HG03378 (cell line): ENCODE data around the gene LGALS9B.
A peak's percentile ranks its signal among the peaks of the same experiment; 100 is the strongest.
"Not testable (repeated sequence)": the region's sequence is repeated elsewhere in the genome, so short reads cannot be mapped to it uniquely, and the experiment has no call there.

Experiments
- ATAC-seq: cut with Tn5 transposase; IDR thresholded peaks from one replicate; pipeline ENCODE4 v1.9.1; 2021; ENCODE audit warnings: mild to moderate bottlenecking, moderate library complexity; ENCODE audit not compliant: unreplicated experiment

The LGALS9B gene

DNA sequence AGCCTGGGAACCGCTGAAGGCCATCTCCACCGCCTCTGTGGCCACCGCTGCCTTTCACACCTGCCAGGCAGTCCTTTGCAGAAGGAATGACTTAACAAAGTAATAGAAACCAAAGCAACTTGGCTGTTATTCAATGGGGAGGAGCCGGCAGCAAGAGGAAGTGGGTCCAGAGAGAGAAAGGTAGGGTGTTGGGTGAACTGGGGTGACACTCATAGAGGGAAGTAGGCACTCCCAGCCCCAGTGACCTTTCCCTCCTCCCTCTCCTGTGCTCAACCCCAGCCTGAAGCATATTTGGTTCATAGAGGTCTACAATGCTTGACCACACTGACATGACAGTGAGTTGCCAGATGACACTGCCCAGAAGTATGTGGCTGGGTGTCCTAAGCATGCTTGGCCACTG, at the start of gene LGALS9B:
LGALS9B (minus strand) TSS at position 93 of the 400 bp plus-strand sequence; CDS start at position 24, 69 bp downstream.
- ATAC-seq: peak; percentile 75

DNA sequence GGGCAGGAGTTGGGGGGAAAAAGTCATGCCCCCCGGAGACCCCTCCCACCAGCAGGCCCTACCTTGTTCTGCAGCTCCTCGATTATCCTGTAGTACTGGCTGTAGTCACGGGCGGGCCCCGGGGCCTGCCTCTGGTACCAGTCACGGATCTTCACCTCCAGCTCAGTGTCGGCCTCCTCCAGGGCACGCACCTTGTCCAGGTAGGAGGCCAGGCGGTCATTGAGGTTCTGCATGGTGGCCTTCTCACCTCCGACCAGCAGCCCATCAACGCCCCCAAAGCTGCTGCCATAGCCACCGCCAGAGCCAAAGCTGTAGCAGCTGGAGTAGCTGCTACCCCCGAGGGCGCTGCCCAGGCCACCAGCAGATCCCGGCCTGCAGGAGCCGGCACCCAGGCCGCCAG, 49.6 kb upstream of the LGALS9B start:
- ATAC-seq: not testable (repeated sequence)

DNA sequence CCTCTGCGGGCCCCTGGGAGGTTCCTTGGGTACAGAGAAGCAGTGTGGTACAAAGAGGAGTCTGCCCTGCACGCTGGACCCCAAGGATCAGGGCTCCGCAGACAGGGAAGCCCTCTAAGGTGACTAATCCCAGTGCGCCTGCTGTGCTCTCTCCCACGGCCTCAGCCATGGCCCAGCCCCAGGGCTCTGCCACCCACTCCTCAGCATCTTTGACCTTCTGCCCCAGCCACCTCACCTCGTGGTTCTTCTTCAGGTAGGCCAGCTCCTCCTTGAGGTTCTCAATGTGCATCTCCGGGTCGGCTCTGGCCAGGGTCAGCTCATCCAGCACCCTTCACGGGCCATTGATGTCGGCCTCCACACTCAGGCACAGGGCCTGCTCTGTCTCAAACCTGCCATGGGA, 47.8 kb upstream of the LGALS9B start:
- not testable (repeated sequence) for ATAC-seq

DNA sequence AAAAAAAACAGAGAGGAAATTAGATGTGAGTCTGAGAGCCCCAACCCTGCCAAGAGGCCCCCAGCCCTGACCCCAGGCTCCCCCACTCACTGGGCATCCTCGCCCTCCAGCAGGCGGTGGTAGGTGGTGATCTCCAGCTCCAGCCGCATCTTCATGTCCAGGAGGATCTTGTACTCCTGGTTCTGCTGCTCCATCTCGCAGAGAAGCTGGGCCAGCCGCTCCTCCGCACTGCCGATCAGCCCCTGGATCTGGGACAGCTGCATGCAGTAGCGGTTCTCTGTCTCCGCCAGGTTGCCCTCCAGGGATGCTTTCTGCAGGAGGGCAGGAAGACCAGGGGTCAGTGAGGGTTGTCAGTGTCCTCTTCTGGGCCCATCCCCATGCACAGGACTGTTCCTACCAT, 46.2 kb upstream of the LGALS9B start:
- ATAC-seq: not testable (repeated sequence)

DNA sequence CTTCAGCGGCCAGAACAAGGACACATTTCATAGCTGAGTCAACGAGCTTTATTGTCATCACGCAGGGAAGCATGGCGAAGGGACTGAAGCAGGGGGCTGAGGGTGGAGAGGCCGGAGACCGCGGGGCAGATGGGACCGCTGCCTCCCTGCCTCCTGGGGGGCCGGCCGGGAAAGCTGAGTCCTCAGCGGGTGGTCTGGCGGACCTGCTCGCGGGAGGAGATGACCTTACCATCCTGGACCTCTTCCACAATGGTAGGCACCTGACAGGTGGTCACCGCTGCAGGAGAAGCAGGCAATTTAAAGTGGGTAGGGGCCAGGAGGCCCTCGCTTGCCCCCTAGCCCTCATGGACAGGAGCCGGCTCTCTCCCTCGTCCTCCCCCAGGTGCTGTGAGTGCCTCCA, 45.0 kb upstream of the LGALS9B start:
- ATAC-seq: not testable (repeated sequence)

DNA sequence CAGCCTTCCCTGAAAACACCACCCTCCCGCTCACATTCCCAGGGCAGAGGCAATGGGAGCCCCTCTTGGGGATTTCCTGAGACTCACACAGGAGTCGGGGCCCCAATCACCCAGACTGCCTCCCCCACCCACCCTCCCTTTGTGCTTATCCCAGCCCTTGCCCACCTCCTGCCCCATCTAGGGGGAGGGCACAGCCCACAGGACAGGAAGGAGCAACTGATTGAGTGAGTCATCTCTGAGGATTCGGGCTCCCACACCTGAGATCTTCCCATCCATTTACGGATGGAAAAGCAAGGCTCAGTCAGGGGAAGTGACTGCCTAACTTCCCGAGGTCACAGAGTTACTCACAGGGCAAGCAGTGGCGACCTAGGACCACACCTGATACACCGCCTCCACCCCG, 44.4 kb upstream of the LGALS9B start:
- ATAC-seq: not testable (repeated sequence)

DNA sequence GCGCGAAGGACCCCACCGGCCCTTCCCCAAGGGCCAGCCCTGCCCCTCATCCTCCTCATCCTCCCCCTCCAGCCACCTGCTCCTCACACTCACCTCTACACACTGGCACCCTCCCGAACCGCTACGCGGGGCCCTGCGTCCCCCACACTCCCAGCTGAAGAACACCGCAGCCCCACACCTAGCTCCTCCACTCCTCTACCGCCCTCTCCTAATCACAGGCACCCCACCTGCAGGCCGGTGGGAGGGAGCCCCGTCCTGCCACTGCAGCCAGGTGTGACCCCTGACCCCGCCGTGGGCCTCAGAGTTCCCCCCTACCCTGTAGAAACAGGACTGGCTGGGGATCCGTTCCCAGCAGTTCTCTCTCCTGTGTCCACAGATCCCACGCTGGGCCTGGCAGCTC, 38.0 kb upstream of the LGALS9B start:
- not testable (repeated sequence) for ATAC-seq

DNA sequence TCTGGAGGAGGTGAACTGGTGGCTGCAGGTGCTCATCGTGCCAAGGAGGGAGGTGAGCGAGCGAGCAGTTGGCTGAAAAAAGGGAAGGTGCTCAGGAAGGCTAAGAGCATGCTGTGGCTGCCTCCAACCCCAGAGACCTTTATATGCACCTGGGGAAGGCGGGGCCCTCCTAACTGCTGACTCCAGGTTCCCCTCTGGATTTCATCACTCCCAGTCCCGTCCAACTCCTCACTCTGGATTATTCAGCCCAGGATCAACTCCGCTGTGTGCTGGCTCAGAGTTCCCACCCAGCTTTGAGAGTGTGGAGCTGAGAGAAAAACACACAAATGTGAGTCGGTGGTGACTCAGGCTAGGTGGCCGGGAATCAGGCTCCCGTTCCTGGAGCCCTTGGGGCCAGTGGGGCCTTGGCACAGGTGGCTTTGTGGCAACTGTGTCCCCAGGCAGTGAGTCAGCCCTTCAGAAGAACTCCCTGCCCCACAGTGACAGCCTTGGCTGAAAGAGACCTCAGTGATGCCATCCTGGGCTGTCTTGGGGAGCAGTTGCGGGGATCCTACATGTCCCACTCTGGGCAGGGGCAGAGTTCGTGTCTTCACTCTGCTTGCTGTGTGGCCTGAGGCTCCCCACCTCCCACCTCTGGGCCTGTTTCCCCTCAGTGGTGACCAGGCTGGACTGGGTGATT, 37.2 kb upstream of the LGALS9B start:
- ATAC-seq: not testable (repeated sequence)

DNA sequence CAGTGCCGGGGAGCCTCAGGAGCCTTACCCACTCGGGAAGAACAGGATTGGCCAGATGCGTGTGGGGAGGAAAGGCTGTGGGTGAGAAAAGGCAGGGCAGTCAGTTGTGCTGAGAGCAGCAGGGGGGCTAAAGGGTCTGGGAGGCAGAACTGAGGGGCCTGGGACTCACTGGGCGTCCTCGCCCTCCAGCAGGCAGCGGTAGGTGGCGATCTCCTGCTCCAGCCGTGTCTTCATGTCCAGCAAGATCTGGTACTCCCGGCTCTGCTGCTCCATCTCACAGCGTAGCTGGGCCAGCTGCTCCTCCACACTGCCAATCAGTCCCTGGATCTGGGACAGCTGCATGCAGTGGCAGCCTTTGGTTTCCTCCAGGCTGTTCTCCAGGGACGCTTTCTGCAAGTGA, 34.6 kb upstream of the LGALS9B start:
- ATAC-seq: not testable (repeated sequence)

DNA sequence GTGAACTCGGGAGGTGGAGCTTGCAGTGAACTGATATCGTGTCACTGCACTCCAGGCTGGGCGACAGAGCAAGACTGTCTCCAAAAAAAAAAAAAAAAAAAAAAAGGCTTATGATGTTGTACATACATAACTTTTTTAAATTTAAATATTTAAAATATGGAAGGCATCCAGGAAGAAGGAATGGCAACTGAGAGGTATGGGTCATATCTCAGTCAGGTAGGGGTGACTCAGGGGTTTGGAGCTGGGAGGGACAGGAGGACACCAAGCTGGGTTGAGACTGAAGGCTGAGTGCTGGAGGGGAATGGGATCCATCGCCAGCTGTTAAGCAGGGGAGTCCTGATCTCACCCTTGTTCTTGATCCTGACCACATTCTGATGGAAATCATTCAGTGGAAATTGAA, 33.0 kb upstream of the LGALS9B start:
- ATAC-seq: not testable (repeated sequence)

DNA sequence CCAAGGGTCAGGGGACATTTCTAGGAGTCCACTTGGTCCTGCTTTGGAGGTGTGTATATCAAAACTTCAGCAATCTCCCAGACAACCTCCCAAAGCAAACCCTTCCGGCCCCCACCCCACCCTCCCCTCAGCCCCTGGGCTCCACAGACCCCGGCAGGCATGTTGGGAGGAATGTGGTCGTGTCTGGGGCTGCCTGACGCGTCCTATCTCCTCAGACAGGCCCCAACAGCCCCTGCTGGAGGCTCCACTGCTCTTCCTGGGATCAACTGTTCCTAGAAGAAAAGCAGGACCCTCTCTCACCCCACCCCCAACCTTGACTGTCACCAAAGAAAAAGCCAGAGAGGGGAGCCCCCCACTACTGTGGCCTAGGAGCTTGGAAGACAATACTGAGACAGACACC, 28.1 kb upstream of the LGALS9B start:
- not testable (repeated sequence) for ATAC-seq

DNA sequence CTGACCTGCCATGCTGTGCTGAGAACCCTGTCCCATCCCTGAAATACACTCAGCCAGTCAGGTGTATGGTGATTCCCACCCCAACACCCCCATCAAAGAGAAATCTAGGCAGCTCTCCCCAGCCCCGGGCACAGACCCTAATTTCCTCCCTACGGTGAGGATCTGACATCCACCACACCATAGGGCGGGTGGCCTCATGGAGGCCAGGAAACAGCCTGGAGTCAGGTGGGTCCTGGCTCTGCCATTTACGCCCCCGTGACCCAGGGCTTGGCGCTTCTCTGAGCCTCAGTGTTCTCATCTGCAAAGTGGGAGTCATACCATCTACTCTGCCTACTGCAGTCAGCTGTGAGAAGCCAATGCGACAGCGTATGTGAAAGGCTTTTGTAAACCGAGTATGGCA, 27.4 kb upstream of the LGALS9B start:
- ATAC-seq: not testable (repeated sequence)

DNA sequence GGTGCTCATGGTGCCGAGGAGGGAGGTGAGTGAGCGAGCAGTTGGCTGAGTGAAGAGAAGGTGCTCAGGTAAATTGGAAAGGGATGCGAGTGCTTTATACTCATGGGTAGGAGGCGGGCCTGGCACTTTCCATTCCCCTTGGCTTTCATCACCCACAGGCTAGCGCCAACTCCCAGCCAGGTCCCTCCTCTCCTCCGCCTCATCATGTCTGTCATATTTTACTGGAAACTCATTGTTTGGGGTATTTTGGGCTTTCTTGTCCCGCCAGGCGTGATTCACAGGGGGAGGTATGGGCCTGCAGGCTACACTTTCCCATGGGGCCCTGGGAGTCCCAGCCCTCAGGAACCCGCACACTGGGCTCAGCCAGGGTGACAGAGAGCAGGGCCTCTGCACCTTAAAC, 26.8 kb upstream of the LGALS9B start:
- not testable (repeated sequence) for ATAC-seq

DNA sequence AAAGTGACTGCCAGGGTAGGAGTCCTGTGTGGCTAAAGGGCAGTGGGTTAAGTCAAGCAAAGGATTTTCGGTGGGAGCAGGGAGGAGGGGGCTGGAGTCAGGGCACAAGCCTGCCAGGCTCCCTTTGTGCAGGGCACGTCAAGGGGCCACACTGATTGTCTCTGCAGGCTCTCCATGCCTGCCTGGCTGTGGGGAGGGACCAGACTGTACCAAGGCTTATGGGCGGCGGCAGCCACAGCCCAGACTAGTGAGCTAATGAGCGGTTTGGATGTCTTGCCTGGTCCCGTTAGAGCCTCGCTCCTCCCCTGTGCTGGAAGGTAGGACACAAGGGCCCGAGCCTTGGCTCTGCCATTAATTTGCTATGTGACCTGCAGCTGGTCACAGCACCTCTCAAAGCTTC, 25.6 kb upstream of the LGALS9B start:
- not testable (repeated sequence) for ATAC-seq

DNA sequence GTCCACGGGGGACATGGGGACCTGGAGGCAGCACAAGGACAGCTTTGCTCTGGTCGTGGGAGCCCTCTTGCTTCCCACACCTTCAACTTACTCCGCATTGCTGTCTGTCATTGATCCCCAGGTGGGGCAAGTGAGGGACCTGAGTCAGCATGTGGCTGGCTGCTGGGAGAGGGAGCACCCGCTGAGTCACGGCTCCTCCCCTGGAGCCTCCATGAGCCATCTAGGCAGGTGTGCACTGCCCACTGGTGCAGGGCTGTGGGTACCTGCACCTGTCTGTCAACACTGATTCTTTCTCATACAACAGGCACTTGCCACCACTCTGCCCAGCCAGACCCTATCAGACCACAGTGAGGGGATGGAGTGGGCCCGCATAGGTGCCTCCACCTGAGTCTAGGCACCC, 24.8 kb upstream of the LGALS9B start:
- not testable (repeated sequence) for ATAC-seq

DNA sequence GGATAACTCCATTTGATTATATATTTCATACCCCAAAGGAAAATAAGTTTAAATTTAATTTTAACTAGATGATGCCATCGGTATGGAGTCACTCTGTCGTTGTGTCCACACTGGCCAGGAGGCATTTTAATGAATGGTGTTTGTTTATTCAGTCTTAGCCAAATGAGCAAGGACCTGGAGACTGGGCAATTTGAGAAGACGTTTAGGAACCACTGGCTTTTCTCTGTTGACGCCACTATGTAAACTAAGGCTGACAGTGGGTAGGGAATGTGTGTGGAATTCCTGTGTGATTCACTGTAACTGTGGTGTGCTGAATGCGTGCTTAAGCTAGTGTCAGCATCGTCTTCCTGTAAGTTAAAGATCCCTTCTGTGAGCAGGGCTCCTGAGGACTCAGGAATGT, 17.6 kb upstream of the LGALS9B start:
- not testable (repeated sequence) for ATAC-seq

DNA sequence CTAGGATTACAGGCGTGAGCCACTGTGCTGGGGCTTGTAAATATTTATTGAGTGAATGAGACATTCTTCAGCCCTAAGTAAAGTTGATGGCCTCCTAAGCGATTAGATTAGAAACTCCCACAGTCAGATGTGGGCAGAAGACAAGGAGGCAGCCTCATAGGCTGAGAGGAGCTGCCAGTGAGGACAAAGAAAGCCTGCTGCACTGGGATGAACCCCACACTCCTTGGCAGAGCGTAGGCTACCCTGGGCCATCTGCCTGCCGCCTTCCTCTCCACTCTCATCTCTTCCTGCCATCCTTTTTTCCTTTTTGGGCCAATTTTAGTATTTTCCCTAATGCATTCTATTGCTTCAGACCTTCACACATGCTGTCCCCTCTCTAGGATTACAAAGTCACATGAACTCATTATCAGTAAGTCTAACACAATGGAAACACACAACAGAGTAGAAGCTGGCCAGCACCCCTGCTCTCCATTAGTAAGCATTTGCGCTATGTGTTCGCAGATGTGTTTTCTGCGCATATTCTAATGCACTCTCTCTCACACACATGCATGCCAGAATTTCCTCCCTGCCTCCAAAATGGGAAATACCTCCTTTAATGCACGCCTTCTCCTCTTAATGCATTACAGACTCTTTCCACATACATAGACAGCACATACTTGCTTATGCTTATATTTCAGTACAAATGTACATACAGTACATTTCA, 12.7 kb upstream of the LGALS9B start:
- not testable (repeated sequence) for ATAC-seq

DNA sequence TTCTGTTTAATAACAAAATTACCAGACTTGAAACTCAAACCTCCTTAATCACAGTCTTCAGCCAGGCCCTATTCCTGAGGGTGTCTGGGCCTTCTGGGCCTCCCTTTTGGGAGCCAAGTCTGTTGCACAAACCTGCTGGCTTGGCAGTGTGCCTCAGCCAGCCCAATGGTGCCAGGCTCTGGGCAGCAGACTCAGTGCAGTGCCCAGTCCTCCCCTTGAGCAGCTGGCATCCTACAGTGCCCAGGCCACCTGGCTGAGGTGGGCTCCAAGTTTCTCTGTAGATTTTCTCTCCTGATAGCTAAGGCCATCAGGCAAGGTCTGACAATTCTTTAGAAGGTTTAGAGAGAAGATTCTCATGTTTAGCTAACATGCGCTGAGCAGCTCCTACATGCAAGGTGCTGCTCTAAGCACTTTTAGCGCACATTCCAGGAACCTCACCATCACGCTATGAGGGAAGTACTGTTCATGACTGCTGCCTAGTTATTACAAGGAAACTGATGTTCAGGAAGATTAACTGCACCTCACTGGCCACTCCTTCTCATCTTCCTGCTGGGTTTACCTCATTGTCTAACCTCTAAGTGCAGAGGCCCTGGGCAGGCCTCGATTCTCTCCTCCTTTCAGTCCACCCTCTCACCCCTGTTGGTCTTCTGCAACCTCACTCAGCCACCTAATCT, 10.2 kb upstream of the LGALS9B start:
- not testable (repeated sequence) for ATAC-seq

DNA sequence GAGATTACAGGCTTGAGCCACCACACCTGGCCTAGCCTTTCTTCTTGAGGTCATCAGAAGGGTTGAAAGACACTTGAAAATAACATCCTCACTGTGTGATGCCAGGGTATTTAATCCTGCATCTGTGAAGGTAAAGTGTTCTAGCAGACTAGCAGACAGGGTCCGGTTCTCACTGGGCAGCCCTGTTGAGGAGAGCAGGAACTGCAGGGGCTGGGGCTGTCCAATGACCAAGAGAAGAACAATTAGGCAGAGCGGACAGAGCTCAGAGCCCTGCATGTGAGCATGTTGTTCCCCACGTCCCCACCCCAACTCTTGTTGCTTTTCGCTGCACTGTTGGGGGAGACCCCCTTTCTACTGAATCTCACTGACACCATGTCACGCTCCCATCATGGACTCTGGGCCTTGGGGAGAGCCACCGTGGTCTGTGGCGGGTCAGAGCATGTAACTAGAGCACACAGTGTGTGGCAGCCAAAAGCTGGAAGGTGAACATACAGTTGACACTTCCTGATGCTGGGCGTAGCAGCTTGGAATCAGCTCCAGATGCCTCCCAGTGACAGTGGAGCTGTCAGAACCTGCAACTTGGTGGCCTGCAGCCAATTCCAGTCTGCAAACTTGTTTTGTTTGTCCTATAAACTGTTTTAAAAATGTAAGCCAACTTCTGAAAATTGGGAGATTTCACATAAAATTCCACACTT, 7.9 kb upstream of the LGALS9B start:
- not testable (repeated sequence) for ATAC-seq

DNA sequence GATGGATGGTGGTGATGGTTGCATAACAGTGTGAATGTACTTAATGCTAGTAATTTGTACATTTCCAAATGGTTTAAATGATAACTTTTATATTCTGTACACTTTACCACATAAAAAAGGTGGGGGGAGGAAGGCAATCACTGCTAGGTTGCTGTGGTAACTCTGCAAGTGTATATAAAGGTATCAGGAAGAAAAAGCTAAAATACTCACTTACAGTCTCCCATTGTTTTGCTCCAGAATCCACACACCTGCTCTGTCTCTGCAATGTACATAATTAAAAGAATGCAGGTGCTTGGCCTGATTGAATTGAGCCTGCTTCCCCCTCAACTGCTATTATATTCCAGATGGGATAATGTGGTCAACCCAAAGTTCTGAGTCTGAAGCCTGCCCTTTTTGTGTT, 6.7 kb upstream of the LGALS9B start:
- ATAC-seq: not testable (repeated sequence)

DNA sequence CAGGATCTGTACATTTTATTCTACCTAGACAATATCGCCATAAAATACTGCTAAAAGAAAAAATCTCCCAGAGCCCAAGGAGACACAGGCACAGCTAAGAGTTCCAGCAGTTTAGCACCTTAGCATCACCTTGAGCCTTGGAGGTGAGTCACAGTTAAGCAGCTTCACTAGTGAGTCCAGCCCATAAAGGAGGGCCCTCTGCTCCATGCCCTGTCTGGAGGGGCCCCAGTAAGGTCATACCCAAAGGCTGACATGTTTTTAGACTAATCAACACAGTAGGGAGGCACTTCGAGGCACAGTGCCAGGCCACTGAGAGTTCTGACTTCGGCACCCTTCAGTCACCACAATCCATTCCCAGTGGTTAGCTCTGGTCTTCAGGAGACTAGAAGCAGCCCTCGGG, 2.6 kb upstream of the LGALS9B start:
- not testable (repeated sequence) for ATAC-seq
